CD4-positive, alpha-beta T cell treated with Interleukin-15 for 4 hours (primary cell): ENCODE measurements around the gene POLD1.
"Not testable (repeated sequence)": the region's sequence is repeated elsewhere in the genome, so short reads cannot be mapped to it uniquely, and the experiment has no call there.

Source experiments
- DNase-seq: peaks from one replicate; pipeline ENCODE4 v3.0.0-alpha.2; 2020; ENCODE audit warnings: low spot score

POLD1 gene

DNA sequence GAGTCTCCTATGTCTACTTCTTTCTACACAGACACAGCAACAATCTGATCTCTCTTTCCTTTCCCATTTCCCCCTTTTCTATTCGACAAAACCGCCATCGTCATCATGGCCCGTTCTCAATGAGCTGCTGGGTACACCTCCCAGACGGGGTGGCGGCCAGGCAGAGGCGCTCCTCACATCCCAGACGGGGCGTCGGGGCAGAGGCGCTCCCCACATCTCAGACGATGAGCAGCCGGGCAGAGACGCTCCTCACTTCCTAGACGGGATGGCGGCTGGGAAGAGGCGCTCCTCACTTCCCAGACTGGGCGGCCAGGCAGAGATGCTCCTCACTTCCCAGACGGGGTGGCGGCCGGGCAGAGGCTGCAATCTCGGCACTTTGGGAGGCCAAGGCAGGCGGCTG lies 6.8 kb downstream of the POLD1 start:
- DNase-seq, result not testable (repeated sequence)

GRCh38 chr19:50392759-50393158 lies 8.6 kb downstream of the POLD1 start:
- no peak for DNase-seq

GRCh38 chr19:50393589-50393988 lies 9.4 kb downstream of the POLD1 start:
- DNase-seq, result no peak

- DNase-seq, result no peak
These were observed 9.9 kb downstream of the POLD1 start for GRCh38 chr19:50394017-50394416.

DNA sequence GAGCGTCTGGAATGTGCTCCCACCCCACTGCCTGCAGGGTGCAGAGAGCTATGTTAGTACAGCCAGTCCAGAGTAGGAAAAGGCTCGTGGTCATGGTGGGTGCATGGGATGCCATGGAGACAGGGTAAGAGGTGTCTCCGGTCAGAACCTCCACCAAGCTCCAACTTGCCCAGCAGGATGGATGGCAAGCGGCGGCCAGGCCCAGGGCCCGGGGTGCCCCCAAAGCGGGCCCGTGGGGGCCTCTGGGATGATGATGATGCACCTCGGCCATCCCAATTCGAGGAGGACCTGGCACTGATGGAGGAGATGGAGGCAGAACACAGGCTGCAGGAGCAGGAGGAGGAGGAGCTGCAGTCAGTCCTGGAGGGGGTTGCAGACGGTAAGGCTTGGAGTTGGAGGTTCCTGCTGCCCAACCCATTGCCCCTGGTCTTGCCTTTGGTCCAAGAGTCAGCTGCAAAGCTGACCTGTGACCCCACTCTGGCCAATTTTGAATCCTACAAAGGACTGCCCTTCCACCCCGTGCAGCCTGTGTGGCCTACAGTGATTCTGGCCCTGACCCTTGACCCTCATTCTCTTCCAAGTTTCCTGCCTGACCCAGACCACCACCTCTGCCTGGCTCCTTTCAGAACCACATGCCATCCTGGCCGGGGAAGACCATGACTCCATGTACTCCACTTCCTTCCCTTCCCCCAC lies 14.7 kb downstream of the POLD1 start:
- DNase-seq, result no peak

GRCh38 chr19:50399368-50399745 lies 15.2 kb downstream of the POLD1 start:
- DNase-seq, result no peak

DNA sequence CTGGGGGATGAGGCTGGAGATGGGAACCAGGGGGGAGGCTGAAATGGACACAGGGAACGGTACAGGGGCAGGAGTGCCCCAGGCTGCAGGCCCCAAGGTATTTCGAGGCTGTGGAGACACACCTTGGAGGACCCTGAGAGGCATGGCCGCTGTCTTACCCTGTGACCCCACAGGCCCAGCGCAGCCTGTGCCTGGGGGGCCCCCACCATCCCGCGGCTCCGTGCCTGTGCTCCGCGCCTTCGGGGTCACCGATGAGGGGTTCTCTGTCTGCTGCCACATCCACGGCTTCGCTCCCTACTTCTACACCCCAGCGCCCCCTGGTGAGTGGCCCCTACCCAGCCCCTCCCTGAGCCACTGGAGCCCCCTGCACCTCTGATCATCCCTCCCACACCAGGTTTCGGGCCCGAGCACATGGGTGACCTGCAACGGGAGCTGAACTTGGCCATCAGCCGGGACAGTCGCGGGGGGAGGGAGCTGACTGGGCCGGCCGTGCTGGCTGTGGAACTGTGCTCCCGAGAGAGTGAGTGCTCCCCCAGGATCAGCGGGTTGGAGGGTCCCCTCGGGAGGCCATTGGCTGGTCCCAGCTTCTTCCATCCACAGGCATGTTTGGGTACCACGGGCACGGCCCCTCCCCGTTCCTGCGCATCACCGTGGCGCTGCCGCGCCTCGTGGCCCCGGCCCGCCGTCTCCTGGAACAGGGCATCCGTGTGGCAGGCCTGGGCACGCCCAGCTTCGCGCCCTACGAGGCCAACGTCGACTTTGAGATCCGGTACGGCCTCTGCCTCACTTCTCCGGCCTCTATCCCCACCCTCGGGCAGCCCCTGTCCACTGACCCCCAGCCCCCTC lies 17.7 kb downstream of the POLD1 start:
- no peak for DNase-seq

DNA sequence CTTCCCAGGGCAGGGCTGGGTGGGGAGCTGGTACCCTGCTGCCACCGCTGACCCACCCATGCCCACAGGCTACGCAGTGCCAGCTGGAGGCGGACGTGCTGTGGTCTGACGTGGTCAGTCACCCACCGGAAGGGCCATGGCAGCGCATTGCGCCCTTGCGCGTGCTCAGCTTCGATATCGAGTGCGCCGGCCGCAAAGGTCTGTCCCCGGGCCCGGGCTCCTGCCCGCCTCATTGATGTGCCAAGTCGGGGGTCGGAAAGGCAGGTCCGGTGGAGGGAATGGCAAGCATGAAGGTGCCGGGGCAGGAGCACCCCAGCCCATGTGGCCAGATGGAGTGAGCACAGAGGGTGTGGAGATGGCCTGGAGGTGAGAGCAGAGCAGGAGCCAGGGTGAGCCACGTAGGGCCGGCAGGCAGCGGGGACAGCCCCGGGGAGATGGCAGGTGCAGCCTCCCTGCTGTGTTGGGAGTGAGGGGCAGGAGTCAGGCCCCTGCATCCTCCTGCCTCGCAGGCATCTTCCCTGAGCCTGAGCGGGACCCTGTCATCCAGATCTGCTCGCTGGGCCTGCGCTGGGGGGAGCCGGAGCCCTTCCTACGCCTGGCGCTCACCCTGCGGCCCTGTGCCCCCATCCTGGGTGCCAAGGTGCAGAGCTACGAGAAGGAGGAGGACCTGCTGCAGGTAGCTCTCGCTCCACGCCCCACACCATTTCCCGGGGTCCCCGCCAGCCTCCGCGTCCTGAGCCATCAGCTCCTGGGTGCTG lies 18.6 kb downstream of the POLD1 start:
- no peak for DNase-seq

DNA sequence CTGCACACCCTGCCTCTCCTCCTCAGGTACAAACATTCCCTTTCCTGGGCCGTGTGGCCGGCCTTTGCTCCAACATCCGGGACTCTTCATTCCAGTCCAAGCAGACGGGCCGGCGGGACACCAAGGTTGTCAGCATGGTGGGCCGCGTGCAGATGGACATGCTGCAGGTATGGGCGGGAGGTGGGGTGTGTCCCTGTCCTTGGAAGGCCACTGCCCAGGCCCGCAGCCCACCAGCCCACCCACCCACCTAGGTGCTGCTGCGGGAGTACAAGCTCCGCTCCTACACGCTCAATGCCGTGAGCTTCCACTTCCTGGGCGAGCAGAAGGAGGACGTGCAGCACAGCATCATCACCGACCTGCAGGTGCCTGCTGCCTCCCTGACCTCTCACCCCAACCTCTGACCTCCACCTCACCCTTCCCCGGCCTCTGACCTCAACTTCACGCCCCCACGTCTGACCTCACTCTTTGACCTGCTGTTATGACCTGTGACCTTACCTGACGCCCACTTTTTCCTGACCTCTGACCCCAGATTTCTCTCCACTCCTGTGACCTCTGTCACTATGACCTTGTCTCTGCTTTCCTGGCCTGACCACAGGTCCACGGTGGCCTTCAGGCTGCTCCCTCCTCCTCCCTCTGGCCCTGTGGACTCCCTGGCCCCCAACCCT lies 22.1 kb downstream of the POLD1 start:
- DNase-seq, result no peak

DNA sequence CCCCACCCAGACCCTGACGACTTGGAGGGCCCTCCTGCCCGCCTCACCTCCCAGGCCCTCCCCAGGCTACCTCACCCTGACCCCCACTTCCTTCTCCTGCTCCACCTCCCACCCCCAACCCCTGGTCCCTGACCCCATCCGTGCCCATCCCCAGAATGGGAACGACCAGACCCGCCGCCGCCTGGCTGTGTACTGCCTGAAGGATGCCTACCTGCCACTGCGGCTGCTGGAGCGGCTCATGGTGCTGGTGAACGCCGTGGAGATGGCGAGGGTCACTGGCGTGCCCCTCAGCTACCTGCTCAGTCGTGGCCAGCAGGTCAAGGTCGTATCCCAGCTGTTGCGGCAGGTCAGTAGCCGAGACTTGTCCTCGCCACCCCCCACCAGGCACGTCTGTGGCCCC lies 22.7 kb downstream of the POLD1 start:
- DNase-seq, result no peak

DNA sequence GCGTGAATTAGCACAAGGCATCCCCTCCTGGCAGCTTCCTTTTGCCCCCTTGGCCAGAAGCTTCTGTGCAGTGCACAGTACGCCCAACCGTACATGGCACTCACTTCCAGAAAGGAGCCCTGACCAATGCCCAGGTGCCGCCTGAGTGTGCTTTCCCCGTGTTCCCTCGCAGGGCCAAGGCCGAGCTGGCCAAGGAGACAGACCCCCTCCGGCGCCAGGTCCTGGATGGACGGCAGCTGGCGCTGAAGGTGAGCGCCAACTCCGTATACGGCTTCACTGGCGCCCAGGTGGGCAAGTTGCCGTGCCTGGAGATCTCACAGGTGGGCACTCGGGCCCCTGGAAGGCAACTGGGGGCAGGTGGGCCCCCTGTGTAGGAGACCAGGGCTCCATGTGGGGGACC lies 25.2 kb downstream of the POLD1 start:
- DNase-seq, result no peak

GRCh38 chr19:50410109-50410508 lies 26.0 kb downstream of the POLD1 start:
- no peak for DNase-seq

- no peak for DNase-seq
These were observed 28.3 kb downstream of the POLD1 start for GRCh38 chr19:50412419-50412818.

DNA sequence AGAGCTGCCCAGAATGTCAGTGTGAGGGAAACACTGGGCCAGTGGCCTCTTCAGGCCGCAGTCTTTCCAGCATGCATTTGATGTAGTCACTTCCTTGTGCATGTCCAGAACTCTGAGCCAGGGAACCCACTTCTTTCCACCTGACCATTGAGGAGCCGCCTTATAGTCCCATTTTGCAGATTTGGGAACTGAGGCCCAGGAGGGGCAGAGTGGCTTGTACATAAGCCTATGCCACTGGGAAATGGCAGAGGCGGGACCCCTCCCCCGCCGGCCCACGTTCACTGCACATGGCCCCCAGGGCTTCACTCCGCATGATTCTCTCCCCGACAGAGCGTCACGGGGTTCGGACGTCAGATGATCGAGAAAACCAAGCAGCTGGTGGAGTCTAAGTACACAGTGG lies 28.9 kb downstream of the POLD1 start:
- no peak for DNase-seq

DNA sequence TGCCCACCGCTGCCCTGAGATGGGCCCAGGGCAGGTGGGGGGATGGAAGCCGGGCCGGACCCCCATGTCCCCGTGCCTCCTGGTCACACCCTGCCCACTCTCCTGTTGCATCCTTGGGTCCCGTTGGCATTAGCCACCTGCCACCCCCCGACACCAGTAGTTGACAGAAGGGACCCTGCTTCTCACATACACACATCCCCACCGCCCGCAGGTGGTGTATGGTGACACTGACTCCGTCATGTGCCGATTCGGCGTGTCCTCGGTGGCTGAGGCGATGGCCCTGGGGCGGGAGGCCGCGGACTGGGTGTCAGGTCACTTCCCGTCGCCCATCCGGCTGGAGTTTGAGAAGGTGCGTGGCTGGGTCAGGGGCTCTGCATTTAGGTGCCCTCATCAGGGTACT lies 29.4 kb downstream of the POLD1 start:
- no peak for DNase-seq

GRCh38 chr19:50414864-50415660 lies 30.9 kb downstream of the POLD1 start:
- peak; percentile 74 for DNase-seq

DNA sequence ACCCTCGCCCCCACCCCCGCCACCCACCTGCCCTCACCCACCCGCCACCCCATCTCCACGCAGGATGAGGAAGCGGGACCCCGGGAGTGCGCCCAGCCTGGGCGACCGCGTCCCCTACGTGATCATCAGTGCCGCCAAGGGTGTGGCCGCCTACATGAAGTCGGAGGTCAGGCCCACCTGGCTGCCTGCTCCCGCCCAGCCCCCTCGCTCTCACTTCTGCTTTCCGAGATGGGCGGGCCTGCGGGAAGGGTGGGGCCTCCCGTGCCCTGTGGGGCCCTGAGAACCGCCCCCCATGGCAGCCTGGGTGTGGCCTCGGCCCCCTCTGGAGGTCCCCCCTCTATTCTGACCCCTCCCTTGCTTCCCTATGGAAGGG lies 31.5 kb downstream of the POLD1 start:
- no peak for DNase-seq

DNA sequence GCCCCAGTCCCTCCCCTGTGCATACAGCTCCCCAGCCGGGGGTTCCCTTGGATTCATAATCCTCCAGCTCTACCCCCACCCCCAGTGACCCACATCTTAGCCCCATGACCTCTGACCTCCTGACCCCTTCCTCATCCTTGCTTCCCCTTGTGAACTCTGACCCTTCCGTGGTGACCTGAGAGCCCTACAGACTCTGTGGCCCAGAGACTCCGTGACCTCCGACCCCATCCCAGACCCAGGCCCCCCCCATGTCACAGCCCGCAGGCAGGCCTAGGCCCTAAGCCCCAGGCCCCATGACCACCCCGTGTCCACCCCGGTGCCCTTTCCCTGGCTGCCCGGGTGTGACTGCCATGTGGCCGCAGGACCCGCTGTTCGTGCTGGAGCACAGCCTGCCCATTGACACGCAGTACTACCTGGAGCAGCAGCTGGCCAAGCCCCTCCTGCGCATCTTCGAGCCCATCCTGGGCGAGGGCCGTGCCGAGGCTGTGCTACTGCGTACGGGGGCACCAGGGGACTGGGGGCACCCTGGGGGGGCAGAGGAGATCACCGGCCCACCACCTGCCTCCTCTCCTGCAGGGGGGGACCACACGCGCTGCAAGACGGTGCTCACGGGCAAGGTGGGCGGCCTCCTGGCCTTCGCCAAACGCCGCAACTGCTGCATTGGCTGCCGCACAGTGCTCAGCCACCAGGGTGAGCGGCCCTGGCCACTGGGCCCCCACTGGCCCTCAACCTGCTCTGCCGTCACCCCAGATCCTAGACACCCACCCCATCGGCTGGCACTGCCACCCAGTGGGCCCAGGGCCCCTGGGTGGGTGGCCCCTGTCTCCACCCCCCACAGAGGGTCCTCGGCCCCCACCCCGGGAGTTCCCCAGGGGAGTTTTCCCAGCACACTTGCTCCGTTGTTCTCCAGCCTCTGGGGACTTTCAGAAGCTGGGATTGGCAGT lies 32.2 kb downstream of the POLD1 start:
- no peak for DNase-seq

GRCh38 chr19:50417111-50418081 lies 33.2 kb downstream of the POLD1 start:
- no peak for DNase-seq
